GM21367 (cell line): ENCODE data around the gene TRMT112.
"Not testable (repeated sequence)": the region's sequence is repeated elsewhere in the genome, so short reads cannot be mapped to it uniquely, and the experiment has no call there.

Experiments
- ATAC-seq: cut with Tn5 transposase; IDR thresholded peaks from one replicate; pipeline ENCODE4 v1.9.1; 2021; ENCODE audit not compliant: unreplicated experiment

The TRMT112 gene

DNA sequence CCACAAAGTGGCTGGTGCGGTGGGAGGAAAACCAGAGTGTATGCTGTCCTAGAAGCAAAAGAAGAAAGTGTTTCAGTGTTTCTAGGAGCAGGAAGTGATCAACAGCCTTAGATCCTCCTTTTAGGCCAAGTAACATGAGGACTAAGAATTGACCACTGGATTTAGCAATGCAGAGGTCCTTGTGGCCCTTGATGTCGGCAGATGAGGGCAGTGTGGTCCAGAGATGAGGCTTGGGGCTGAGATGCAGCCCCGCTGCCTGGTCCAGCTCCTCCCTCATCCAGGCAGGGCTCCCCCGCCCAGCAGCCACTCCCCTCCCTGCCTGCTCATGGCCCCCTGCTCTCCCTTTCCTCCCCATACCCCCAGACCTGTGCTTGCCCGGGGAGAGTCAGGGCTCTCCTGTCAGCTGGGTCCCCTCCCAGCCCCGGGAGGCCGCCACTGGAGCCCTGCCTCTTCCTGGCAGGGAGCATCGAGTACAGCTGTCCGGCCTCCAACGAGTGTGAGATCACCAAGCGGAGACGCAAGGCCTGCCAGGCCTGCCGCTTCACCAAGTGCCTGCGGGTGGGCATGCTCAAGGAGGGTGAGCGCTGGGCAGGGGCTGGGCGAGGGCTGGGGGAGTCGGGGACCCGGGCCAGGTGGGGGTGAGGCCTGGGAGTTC is 3.7 kb downstream of the TRMT112 start:
- no peak for ATAC-seq

DNA sequence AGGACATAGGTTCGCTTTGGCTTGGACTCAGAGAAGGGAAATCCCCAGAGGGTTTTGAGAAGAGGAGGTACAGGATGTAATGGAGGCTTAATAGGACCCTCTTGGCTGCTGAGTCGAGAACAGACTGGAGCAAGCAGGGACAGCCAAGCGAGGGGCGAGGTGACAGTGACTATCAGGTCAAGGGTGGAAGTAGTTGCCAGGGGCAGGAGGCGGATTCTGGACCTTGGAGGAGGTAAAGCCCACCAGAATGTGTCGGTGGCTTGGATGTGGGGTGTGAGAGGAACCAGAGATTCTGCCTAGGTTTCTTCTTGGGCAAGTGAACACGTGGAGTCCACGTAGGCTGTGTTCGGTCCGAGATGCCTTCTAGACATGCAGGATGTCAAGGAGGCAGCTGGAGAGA is 4.4 kb downstream of the TRMT112 start:
- no peak for ATAC-seq

DNA sequence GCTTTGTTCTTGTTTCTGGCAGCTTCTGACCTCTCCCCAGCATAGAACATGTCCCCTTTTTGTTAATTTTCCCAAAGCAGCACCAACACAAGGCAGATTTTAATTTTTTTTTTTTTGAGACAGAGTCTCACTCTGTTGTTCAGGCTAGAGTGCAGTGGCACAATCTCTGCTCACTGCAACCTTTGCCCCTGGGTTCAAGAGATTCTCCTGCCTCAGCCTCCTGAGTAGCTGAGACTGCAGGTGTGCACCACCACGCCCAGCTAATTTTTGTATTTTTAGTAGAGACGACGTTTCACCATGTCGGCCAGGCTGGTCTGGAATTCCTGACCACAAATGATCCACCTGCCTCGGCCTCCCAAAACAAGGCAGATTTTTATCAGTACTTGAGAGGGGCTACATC is 9.6 kb downstream of the TRMT112 start:
- not testable (repeated sequence) for ATAC-seq

DNA sequence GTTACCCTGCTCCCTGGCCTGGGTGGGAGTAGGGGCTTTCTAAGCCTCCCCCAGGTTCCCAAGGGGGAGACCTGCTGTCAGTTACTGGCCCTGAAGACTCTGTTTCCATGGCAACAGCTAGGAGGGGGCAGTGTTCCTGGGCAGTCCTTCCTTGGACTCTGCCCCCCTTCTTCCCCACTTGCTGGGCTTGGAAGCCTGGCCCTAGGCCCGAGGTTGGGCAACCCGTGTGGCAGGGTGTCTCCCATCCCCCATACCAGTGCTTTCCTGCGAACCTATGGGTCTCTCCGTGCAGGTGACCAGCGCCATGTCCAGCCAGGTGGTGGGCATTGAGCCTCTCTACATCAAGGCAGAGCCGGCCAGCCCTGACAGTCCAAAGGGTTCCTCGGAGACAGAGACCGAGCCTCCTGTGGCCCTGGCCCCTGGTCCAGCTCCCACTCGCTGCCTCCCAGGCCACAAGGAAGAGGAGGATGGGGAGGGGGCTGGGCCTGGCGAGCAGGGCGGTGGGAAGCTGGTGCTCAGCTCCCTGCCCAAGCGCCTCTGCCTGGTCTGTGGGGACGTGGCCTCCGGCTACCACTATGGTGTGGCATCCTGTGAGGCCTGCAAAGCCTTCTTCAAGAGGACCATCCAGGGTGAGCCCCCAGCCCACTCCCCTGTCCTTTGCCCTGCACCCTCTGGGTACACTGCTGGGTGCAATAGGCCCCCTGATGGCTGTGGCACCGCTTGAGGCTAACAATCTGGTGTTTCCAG is 10.3 kb downstream of the TRMT112 start:
- no peak for ATAC-seq

DNA sequence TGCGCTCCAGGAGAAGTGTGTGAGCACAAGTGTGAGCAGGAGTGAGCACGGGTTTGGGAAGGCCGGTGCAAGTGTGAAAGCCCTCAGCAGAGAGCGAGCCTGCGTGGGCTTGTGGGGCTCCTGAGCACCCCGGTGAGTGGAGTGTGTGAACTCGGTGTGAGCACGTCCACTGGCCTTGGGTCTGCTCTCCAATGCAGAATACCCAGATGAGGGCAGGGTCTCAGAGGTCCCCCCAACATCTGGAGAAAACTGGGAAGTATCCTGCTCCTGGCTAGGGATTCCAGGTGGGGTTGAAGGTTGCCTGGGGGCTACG is 10.8 kb downstream of the TRMT112 start:
- no peak for ATAC-seq

DNA sequence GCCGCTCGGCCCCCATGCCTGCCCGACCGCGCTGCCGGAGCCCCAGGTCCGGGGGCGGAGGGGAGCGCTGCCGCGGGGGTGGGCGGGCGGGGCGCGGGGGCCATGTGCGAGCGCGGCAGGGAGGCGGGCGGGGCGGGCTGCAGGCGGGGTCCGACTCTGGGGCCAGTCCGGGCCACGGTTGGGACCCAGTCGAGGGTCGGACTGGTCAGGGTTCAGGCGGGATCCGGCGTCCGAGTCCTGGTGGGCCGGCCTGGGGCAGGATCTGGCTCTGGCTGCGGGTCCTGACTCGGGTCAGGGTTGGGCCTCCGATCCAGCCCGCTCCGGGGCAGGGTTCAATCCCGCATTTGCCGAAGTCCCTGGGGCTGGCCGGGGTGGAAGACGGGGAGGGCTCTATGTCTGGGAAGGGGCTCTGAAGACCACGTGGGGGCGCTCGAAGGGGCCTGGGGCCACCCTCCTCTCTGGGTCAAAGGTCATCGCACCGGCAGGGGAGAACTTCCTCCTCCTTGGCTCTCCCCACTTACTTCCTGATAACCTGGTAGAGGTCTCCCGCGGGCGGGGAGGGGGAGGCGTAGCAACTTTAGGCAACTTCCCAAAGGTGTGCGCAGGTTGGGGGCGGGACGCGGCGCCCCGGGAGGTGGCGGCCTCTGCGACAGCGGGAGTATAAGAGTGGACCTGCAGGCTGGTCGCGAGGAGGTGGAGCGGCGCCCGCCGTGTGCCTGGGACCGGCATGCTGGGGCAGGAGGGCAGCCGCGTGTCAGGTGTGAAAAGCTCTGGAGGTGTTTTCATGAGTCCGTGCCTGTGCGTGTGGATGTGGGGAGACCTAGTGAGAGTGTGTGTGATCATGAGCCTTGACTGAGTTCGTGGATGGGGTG is 11.4 kb downstream of the TRMT112 start:
- peak; percentile 17 for ATAC-seq

DNA sequence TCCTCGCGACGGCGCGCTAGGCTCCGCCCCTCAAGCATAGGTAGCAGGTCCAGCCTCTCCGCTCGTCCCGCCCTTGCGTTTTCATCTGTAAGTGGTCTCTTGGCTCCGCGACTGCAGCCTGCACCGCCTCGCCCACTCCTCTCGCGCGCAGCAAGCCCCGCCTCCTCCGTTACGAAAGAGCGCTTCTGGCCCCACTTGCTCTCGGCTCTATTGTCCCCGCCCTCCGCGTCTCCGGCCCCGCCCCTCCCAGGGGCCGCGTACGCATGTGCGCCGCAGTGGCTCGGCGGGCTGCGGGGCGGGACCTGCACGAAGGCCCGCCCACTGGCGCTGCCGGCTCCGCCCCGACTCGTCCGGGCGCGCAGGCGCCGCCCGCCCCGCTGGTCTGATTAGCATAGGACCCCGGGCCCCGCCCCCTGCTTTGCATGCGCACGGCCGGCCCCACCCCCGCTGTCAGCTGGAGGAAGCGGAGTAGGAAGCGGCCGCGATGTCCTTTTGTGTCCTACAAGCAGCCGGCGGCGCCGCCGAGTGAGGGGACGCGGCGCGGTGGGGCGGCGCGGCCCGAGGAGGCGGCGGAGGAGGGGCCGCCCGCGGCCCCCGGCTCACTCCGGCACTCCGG is 12.2 kb downstream of the TRMT112 start, which contains the start of gene ESRRA:
Gene ESRRA, plus strand, starts transcription at position 450 of the 616 bp plus-strand sequence. CDS start 1,656 bp downstream, outside the sequence.
- ATAC-seq = peak; percentile 62

DNA sequence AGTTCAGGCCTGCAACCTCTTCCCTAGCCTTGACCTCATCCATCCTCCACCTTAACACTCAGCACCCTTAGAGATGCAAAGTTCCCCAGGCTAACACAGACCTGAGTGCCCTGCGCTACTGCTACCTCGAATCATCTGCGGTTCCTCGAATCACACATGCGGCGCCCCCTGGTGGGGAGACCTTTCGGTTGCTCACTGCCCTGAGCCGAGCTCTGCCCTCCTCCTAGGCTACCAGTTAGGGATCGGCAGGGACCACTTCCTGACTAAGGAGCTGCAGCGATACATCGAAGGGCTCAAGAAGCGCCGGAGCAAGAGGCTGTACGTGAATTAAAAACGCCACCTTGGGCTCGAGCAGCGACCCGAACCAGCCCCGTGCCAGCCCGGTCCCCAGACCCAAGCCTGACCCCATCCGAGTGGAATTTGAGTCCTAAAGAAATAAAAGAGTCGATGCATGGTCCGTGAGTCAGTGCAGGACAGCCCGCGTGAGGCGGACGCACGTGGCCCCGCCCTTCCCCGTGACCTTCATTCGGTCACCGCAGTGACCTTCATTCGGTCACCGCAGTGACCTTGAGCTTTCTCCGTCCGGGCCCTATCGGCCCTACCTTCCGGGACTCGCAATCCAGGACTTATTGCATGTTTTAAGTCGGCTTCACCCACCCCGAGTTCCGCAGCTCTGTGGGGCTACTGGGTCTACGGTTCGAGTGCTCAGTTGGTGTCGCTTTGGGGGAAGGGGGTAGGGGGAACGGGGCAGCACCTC is 12.9 kb downstream of the TRMT112 start:
- peak; percentile 22 for ATAC-seq

DNA sequence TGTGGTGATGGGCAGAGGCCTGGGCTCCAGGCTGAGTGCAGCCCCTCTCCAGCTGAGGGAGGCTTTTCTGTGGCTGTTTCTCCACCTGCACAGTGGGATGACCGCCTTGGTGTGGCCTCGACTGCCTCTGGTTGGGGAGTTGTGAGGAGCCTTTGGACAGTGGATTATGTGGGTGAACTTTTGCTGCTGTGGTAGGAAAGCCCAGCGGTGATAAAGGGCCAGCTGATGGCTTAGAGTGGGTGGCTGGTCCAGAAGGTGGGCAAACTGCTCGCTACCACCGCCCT is 13.4 kb downstream of the TRMT112 start:
- ATAC-seq = no peak

DNA sequence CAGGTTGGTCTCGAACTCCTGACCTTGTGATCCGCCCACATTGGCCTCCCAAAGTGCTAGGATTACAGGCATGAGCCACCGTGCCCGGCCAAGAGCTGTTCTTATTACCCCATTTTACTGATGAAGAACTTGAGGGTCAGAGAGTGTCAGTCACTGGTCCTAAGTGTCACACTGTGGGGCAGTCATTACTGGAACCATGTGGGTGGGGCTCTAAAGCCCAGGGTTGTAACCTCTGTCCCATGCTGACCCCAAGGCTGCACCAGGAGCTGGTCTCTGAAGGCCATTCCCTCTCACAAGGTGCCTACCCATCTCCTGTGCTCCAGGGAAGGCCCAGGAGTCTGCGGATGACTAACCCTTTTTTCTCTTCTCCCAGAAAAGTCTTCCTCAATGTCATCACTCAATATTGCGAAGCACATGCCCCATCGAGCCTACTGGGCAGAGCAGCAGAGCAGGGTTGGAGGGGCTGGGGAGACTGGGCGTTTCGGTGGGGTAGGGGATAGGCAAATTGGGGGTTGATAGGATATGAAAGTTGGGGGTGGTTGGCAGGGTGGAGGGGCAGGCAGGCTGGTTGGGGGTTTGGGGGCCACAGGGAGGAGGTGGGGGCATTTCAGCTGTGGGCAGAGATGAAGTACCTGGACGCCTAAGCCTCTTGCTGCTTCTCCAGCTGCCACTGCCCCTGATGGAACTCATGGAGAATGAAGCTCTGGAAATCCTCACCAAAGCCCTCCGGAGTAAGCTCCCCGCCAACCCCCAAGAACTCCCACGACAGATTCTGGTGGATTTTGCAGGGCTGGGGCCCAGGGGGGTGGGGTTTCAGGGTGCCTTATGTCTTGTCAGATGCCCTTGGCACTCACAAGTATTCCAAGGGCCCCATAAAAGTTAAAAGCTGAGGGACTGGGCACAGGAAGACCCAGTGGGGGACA is 14.0 kb downstream of the TRMT112 start:
- ATAC-seq = no peak

DNA sequence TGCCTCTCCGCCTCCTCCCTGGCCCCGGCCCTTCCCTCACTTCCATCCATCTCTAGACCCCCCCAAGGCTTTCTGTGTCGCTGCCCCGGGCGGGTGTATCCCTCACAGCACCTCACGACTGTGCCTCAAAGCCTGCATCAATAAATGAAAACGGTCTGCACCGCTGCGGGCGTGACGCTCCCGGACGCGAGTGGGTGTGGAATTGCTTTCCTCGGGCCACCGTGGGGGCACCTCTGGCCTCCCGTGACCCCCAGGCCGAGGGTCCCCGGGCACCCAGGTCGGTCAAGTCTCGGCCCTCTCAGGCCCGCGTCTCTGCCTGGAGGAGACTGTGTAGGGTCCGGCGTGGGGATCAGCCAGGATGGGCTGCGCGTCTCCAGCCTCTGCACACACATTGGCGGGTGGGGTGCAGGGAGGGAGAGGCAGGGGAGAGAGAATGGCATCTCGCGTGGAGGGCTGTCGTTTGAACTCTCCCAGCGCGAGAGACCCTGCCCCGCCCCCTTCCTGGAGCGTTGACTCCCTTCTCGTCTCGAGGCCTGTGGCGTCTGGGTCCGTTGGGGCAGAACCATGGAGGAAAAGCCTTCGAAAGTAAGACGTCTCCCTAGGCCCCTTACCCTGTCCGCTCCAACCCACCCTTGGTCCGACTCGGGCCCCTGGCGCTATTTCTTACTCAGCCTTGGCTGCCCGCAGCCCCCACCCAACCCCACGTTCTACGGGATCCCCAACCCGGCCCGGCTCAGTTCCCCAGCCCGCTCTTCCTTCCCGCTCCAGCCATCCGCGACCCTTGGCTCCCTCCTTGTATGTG is 17.3 kb downstream of the TRMT112 start, which contains the start of gene CATSPERZ:
Gene CATSPERZ, plus strand, starts transcription at position 512 of the 802 bp plus-strand sequence. Its CDS starts 53 bp downstream, at position 565.
- ATAC-seq = no peak

DNA sequence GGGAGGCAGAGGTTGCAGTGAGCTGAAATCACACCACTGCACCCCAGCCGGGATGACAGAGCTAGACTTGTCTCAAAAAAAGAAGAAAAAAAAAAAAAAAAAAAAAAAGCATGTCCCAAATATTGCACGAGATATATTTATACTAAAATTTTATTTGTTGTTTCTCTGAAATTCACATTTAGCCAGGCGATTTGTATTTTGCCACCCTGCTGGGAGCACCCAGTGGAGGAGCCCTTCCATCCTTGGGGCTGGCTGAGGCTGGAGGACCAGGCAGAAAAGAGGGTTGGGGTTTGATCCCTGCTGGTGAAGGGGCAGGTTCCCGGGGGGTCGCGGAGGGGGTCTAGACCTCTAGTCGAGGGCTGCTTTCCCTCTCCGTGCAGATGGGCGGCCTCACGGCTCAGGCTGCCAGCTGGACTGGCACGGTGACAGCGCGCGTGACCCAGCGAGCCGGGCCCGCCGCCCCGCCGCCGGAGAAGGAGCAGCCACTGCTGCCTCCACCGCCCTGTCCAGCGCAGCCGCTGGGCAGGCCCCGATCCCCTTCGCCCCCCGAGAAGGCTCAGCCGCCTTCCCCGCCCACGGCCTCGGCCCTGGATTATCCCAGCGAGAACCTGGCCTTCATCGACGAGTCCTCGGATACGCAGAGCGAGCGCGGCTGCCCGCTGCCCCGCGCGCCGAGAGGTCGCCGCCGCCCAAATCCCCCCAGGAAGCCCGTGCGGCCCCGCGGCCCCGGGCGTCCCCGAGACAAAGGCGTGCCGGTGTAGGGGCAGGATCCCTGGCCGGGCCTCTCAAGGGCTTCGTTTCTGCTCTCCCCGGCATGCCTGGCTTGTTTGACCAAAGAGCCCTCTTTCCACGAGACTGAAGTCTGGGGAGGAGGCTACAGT is 18.2 kb downstream of the TRMT112 start:
- ATAC-seq = no peak

DNA sequence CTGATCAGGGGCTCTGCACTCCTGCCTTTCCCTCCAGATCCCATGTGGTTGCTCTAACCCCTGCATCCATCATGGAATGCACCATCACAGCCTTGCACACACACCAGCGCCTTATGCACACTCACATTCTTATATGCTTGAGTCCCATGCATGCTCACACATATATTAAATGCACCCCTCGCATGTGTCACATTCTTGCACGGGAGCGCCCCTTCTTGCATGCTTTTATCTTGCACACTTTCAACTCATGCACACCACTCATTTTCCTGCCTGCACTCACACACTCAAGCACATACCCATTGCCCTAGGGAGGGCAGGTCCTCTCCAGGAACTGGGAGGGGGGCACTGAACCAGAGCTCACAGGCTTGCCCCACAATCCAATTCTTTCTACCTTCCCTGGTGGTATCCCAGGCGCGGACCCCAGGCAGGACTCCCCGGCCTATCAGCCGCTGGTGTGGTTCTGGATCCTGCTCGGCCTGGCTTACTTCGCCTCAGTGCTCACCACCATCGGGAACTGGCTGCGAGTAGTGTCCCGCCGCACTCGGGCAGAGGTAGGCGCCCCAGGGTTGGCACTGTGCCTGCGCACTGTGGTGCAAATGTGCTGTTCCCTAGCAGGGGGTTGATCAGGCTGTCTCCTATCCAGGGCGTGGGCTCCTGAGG is 19.5 kb downstream of the TRMT112 start:
- ATAC-seq = no peak

DNA sequence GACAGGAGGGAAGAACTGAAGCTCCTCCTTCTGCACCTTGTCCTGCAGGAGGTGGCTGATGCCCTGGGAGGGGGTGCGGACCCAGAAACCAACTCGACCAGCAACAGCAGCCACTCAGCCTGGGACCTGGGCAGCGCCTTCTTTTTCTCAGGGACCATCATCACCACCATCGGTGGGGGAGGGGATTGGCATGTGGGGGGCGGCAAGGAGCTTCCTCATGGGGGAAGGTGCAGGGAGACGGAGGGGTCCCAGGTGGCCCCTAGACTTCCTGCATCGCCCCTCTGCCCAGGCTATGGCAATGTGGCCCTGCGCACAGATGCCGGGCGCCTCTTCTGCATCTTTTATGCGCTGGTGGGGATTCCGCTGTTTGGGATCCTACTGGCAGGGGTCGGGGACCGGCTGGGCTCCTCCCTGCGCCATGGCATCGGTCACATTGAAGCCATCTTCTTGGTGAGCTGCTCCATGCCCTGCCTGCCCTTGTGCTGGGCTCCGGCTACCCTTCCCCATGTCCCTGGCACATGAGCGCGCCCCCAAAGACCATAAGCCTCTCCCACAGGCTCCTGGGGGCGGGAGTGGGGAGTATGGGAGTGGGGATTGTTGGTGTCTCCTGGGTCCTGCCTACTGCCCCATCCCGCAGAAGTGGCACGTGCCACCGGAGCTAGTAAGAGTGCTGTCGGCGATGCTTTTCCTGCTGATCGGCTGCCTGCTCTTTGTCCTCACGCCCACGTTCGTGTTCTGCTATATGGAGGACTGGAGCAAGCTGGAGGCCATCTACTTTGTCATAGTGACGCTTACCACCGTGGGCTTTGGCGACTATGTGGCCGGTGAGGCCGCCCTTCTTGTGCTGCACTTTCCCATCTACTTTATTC is 20.3 kb downstream of the TRMT112 start:
- ATAC-seq = no peak

DNA sequence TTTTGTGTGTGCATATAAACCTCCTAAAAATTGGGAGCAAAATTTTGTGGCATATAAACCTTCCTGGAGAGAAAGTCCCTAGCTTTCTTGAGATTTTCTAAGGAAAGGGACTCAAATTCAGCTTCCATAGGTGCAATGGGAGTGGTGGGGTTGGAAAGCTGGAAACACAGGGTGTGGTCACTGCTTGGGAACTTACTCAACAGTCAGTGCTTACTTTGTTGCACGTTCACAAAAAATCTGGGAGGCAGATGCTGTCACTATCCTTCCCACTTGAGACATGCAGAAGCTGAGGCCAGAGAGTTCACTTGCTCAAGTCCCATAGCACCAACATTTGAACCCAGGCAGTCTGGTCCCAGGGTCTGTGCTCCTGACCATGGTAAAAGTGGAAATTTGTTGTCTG is 21.1 kb downstream of the TRMT112 start:
- ATAC-seq = no peak

DNA sequence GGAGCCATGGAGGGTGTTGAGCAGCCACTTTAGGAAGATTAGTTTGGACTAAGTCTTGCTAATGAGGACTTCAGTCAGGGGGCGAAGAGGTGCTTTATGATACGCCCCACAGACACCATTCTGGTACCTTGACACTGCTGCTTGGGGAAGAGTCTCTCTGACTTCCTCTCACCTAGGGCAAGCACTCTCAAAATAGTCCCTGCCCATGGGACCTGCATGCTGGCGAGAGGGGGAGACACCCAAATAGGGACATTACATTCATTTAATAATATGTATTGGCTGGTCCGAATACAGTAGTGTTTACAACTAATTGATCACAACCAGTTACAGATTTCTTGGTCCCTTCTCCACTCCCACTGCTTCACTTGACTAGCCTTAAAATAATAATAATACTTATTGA is 21.6 kb downstream of the TRMT112 start:
- no peak for ATAC-seq
